H1 (cell line): ENCODE data around the gene SH3PXD2B.

Experiments used
- BCL11A ChIP-seq, 2 experiments: IDR thresholded peaks; one replicate each; pipeline ENCODE4 v1.6.1; 2011; ENCODE audit warnings: low read depth in 2 of 2, low read length in 2 of 2, mild to moderate bottlenecking in 2 of 2
- EGR1 ChIP-seq: IDR thresholded peaks from 2 replicates; pipeline ENCODE4 v1.6.1; 2011; ENCODE audit warnings: low read depth, low read length, borderline replicate concordance
- EP300 ChIP-seq, 2 experiments: IDR thresholded peaks; 1 replicate in 1 of 2; 2 replicates in 1 of 2; pipeline ENCODE4 v1.6.1; 2011 to 2012; ENCODE audit warnings: low read depth in 2 of 2, low read length in 2 of 2, mild to moderate bottlenecking in 2 of 2, borderline replicate concordance in 1 of 2, inconsistent platforms in 1 of 2, moderate library complexity in 1 of 2
- EZH2 ChIP-seq: fragments of 200-600 bp; sonication (generic); IDR thresholded peaks from 2 replicates; pipeline ENCODE4 v1.7.1; 2012; ENCODE audit warnings: low read depth, mild to moderate bottlenecking, moderate library complexity, low read length, inconsistent platforms; ENCODE audit not compliant: severe bottlenecking
- POLR2A ChIP-seq, 2 experiments: IDR thresholded peaks; 1 replicate in 1 of 2; 2 replicates in 1 of 2; pipeline ENCODE4 v1.6.1; 2011; ENCODE audit warnings: low read depth in 2 of 2, low read length in 2 of 2, mild to moderate bottlenecking in 2 of 2; ENCODE audit errors: control extremely low read depth in 1 of 2
- POLR2AphosphoS5 ChIP-seq: IDR thresholded peaks from 2 replicates; pipeline ENCODE4 v1.6.1; 2011; ENCODE audit warnings: low read depth, low read length
- RAD21 ChIP-seq, 2 experiments: IDR thresholded peaks in 1 of 2; conservative IDR thresholded peaks in 1 of 2; 2 replicates each; pipeline ENCODE4 v1.6.1; 2011; ENCODE audit warnings: low read depth in 2 of 2, low read length in 2 of 2, improper control_type of control experiment in 1 of 2, inconsistent platforms in 1 of 2, mild to moderate bottlenecking in 1 of 2, moderate library complexity in 1 of 2
- RFX5 ChIP-seq: IDR thresholded peaks from 2 replicates; pipeline ENCODE4 v1.6.1; 2011; ENCODE audit warnings: low read depth, low read length, improper control_type of control experiment, borderline replicate concordance
- SP1 ChIP-seq: IDR thresholded peaks from 2 replicates; pipeline ENCODE4 v1.6.1; 2011; ENCODE audit warnings: low read depth, low read length
- SP2 ChIP-seq: IDR thresholded peaks from 2 replicates; pipeline ENCODE4 v1.6.1; 2012; ENCODE audit warnings: mild to moderate bottlenecking, low read length, inconsistent platforms
- SRF ChIP-seq: IDR thresholded peaks from 2 replicates; pipeline ENCODE4 v1.6.1; 2011; ENCODE audit warnings: mild to moderate bottlenecking, low read depth, low read length, moderate library complexity
- TF ChIP-seq, protein P1 (sequence below), 3 experiments: IDR thresholded peaks; 1 replicate in 2 of 3; 2 replicates in 1 of 3; pipeline versions ENCODE4 v1.5.1 to v1.6.1; 2011; ENCODE audit warnings: low read length in 3 of 3, mild to moderate bottlenecking in 3 of 3, inconsistent platforms in 2 of 3, low read depth in 1 of 3, moderate library complexity in 1 of 3; ENCODE audit not compliant: insufficient read depth in 1 of 3; ENCODE audit errors: control extremely low read depth in 1 of 3
- TF ChIP-seq, protein P2 (sequence below): IDR thresholded peaks from 2 replicates; pipeline ENCODE4 v1.6.1; 2012; ENCODE audit warnings: low read length, inconsistent platforms
- TF ChIP-seq, protein P3 (sequence below): IDR thresholded peaks from 2 replicates; pipeline ENCODE4 v1.6.1; 2012; ENCODE audit warnings: inconsistent platforms

DNA sequence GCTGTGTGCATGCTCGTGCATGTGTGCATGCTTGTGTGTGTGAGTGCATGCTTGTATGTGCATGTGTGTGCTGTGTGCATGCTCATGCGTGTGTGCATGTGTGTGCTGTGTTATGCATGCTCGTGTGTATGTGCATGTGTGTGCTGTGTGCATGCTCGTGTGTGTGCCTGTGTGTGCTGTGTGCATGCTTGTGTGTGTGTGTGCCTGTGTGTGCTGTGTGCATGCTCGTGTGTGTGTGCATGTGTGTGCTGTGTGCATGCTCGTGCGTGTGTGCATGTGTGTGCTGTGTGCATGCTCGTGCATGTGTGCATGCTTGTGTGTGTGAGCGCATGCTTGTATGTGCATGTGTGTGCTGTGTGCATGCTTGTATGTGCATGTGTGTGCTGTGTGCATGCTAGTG is 30.3 kb upstream of the SH3PXD2B start:
- TF ChIP-seq EGR1: no peak
- TF ChIP-seq RFX5: no peak
- no peak for TF ChIP-seq EP300 (IDR thresholded peaks at IDR 0.05; ENCODE audit: borderline replicate concordance in 1 of 2, low read depth in 2 of 2, low read length in 2 of 2)
- TF ChIP-seq SP1: no peak
- TF ChIP-seq BCL11A (IDR thresholded peaks at IDR 0.05; ENCODE audit: low read depth in 2 of 2, low read length in 2 of 2): no peak
- no peak for TF ChIP-seq POLR2A (IDR thresholded peaks at IDR 0.05; ENCODE audit: control extremely low read depth in 1 of 2, low read depth in 2 of 2, low read length in 2 of 2)
- TF ChIP-seq SP2: no peak
- TF ChIP-seq, protein P1, sequence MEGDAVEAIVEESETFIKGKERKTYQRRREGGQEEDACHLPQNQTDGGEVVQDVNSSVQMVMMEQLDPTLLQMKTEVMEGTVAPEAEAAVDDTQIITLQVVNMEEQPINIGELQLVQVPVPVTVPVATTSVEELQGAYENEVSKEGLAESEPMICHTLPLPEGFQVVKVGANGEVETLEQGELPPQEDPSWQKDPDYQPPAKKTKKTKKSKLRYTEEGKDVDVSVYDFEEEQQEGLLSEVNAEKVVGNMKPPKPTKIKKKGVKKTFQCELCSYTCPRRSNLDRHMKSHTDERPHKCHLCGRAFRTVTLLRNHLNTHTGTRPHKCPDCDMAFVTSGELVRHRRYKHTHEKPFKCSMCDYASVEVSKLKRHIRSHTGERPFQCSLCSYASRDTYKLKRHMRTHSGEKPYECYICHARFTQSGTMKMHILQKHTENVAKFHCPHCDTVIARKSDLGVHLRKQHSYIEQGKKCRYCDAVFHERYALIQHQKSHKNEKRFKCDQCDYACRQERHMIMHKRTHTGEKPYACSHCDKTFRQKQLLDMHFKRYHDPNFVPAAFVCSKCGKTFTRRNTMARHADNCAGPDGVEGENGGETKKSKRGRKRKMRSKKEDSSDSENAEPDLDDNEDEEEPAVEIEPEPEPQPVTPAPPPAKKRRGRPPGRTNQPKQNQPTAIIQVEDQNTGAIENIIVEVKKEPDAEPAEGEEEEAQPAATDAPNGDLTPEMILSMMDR (IDR thresholded peaks at IDR 0.05; ENCODE audit: control extremely low read depth in 1 of 3, insufficient read depth in 1 of 3, low read depth in 1 of 3, low read length in 3 of 3): no peak
- no peak for TF ChIP-seq SRF
- no peak for TF ChIP-seq RAD21 (IDR thresholded peaks at IDR 0.05 in 1 of 2, conservative IDR thresholded peaks at IDR 0.05 in 1 of 2; ENCODE audit: low read depth in 2 of 2, low read length in 2 of 2)
- no peak for TF ChIP-seq POLR2AphosphoS5
- TF ChIP-seq, protein P2, sequence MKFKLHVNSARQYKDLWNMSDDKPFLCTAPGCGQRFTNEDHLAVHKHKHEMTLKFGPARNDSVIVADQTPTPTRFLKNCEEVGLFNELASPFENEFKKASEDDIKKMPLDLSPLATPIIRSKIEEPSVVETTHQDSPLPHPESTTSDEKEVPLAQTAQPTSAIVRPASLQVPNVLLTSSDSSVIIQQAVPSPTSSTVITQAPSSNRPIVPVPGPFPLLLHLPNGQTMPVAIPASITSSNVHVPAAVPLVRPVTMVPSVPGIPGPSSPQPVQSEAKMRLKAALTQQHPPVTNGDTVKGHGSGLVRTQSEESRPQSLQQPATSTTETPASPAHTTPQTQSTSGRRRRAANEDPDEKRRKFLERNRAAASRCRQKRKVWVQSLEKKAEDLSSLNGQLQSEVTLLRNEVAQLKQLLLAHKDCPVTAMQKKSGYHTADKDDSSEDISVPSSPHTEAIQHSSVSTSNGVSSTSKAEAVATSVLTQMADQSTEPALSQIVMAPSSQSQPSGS: no peak
- TF ChIP-seq EZH2: no peak
- TF ChIP-seq, protein P3, sequence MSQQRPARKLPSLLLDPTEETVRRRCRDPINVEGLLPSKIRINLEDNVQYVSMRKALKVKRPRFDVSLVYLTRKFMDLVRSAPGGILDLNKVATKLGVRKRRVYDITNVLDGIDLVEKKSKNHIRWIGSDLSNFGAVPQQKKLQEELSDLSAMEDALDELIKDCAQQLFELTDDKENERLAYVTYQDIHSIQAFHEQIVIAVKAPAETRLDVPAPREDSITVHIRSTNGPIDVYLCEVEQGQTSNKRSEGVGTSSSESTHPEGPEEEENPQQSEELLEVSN: no peak
